ENCODE results near the gene CTAG1A.

Gene CTAG1A

GRCh38 chrX:154592505-154592904, 7.6 kb downstream of the CTAG1A start:
- no peak for FAIRE-seq
- no peak for TF ChIP-seq TAF1 (IDR thresholded peaks at IDR 0.05; ENCODE audit: low read depth, low read length)
- TF ChIP-seq POLR2A (IDR thresholded peaks at IDR 0.05; ENCODE audit: low read depth, low read length) = no peak
- no peak for TF ChIP-seq SPI1 (IDR thresholded peaks at IDR 0.05; ENCODE audit: low read depth, low read length)
- TF ChIP-seq PAX5 (IDR thresholded peaks at IDR 0.05; ENCODE audit: insufficient read depth, low read length, severe bottlenecking) = no peak
- no peak for TF ChIP-seq POU2F2 (IDR thresholded peaks at IDR 0.05; ENCODE audit: low read depth, low read length)
- no peak for TF ChIP-seq POLR2AphosphoS5 (IDR thresholded peaks at IDR 0.05; ENCODE audit: low read depth, low read length)
- no peak for DNase-seq (ENCODE audit: insufficient read length, low spot score)

DNA sequence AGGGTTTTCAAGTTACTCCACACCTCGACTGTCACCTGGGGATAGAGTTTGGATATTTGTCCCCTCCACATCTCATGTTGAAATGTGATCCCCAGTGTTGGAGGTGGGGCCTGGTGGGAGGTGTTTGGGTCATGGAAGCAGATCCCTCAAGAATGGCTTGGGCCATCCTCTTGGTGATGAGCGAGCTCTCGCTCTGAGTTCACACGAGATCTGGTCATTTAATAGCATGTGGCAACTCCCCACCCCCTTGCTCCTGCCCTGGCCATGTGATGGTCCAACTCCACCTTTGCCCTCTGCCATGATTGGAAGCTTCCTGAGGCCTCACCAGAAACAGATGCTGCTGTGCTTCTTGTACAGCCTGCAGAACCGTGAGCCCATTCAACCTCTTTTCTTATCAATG, 8.3 kb downstream of the CTAG1A start:
- no peak for FAIRE-seq
- no peak for TF ChIP-seq POLR2A (IDR thresholded peaks at IDR 0.05; ENCODE audit: low read depth, low read length)
- no peak for TF ChIP-seq POLR2AphosphoS5 (IDR thresholded peaks at IDR 0.05; ENCODE audit: low read depth, low read length)
- no peak for TF ChIP-seq SPI1 (IDR thresholded peaks at IDR 0.05; ENCODE audit: low read depth, low read length)
- no peak for TF ChIP-seq TAF1 (IDR thresholded peaks at IDR 0.05; ENCODE audit: low read depth, low read length)
- no peak for TF ChIP-seq PAX5 (IDR thresholded peaks at IDR 0.05; ENCODE audit: insufficient read depth, low read length, severe bottlenecking)
- no peak for TF ChIP-seq POU2F2 (IDR thresholded peaks at IDR 0.05; ENCODE audit: low read depth, low read length)
- no peak for DNase-seq (ENCODE audit: insufficient read length, low spot score)

- DNase-seq (ENCODE audit: insufficient read length, low spot score) (no peak), FAIRE-seq (no peak)
- TF ChIP-seq POU2F2 (IDR thresholded peaks at IDR 0.05; ENCODE audit: low read depth, low read length) (no peak), PAX5 (IDR thresholded peaks at IDR 0.05; ENCODE audit: insufficient read depth, low read length, severe bottlenecking) (no peak), POLR2AphosphoS5 (IDR thresholded peaks at IDR 0.05; ENCODE audit: low read depth, low read length) (no peak), SPI1 (IDR thresholded peaks at IDR 0.05; ENCODE audit: low read depth, low read length) (no peak), POLR2A (IDR thresholded peaks at IDR 0.05; ENCODE audit: low read depth, low read length) (no peak), TAF1 (IDR thresholded peaks at IDR 0.05; ENCODE audit: low read depth, low read length) (no peak)
Measured at GRCh38 chrX:154594491-154594890, 9.6 kb downstream of the CTAG1A start.

DNA sequence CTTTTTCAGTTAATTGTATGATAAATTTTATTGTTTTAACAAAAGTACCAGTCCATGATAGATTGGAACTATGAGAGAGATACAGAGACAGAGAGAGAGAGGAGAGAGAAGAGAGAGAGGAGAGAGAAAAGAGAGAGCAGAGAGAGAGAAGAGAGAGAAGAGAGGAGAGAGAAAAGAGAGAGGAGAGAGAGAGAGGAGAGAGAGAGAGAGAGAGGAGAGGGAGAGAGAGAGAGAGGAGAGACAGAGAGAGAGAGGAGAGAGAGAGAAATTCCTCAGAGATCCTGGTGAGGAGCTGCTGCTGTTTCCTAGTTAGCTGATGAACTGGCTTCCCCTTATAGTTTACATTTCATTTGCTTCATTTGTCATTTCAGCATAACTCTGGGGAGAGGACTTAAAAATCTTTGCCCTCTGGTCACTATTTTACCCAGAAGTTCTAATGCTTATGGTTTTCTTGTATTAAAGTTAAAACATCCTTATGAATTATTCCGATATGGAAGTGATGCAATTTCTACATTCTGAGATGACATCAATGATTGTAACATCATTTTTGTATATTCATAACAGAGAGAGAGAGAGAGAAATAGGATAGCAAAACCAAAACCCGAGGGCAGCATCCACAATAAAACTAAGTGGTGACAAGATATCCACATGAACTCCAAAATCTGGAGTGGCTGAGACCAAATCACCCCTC, 10.8 kb downstream of the CTAG1A start:
- FAIRE-seq (no peak), DNase-seq (ENCODE audit: insufficient read length, low spot score) (no peak)
- TF ChIP-seq POU2F2 (IDR thresholded peaks at IDR 0.05; ENCODE audit: low read depth, low read length) (no peak), POLR2A (IDR thresholded peaks at IDR 0.05; ENCODE audit: low read depth, low read length) (no peak), POLR2AphosphoS5 (IDR thresholded peaks at IDR 0.05; ENCODE audit: low read depth, low read length) (no peak), PAX5 (IDR thresholded peaks at IDR 0.05; ENCODE audit: insufficient read depth, low read length, severe bottlenecking) (no peak), TAF1 (IDR thresholded peaks at IDR 0.05; ENCODE audit: low read depth, low read length) (no peak), SPI1 (IDR thresholded peaks at IDR 0.05; ENCODE audit: low read depth, low read length) (no peak)

GRCh38 chrX:154596290-154596929, 11.5 kb downstream of the CTAG1A start:
- no peak for DNase-seq (ENCODE audit: insufficient read length, low spot score)
- FAIRE-seq = no peak
- TF ChIP-seq POLR2AphosphoS5 (IDR thresholded peaks at IDR 0.05; ENCODE audit: low read depth, low read length) = no peak
- TF ChIP-seq PAX5 (IDR thresholded peaks at IDR 0.05; ENCODE audit: insufficient read depth, low read length, severe bottlenecking) = no peak
- TF ChIP-seq SPI1 (IDR thresholded peaks at IDR 0.05; ENCODE audit: low read depth, low read length) = no peak
- no peak for TF ChIP-seq TAF1 (IDR thresholded peaks at IDR 0.05; ENCODE audit: low read depth, low read length)
- no peak for TF ChIP-seq POU2F2 (IDR thresholded peaks at IDR 0.05; ENCODE audit: low read depth, low read length)
- no peak for TF ChIP-seq POLR2A (IDR thresholded peaks at IDR 0.05; ENCODE audit: low read depth, low read length)

DNA sequence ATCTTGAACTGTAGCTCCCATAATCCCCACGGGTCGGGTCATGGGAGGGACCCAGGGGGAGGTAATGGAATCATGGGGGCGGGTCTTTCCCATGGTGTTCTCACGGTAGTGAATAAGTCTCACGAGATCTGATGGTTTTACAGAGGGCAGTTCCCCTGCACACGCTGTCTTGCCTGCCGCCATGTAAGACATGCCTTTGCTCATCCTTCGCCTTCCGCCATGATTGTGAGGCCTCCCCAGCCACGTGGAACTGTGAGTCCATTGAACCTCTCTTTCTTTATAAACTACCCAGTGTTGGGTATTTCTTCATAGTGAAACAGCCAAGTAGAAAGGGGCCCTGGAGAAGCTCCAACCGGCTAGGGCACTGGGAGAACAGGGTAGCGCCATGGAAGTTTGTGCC, 12.3 kb downstream of the CTAG1A start:
- no peak for FAIRE-seq
- no peak for DNase-seq (ENCODE audit: insufficient read length, low spot score)
- TF ChIP-seq PAX5 (IDR thresholded peaks at IDR 0.05; ENCODE audit: insufficient read depth, low read length, severe bottlenecking) = no peak
- no peak for TF ChIP-seq SPI1 (IDR thresholded peaks at IDR 0.05; ENCODE audit: low read depth, low read length)
- no peak for TF ChIP-seq POU2F2 (IDR thresholded peaks at IDR 0.05; ENCODE audit: low read depth, low read length)
- no peak for TF ChIP-seq POLR2AphosphoS5 (IDR thresholded peaks at IDR 0.05; ENCODE audit: low read depth, low read length)
- TF ChIP-seq POLR2A (IDR thresholded peaks at IDR 0.05; ENCODE audit: low read depth, low read length) = no peak
- TF ChIP-seq TAF1 (IDR thresholded peaks at IDR 0.05; ENCODE audit: low read depth, low read length) = no peak

DNA sequence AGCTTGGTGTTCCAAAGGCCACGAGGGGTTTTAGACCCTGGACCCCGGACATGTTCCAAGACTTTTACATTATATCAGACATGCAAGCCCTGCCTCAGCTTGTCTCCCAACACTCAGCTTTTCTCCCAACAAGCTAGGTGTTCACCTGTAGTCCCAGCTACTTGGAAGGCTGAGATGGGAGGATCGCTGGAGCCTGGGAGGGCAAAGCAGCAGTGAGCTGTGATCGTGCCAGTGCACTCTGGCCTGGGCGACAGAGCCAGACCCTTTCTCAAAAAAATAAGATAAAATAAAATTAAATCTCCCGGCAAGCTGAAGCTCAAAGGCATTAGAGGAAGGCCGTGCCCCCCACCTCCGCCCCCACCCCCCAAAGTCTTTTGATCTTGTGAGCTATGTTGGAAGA, 13.7 kb downstream of the CTAG1A start:
- no peak for TF ChIP-seq SPI1 (IDR thresholded peaks at IDR 0.05; ENCODE audit: low read depth, low read length)
- no peak for TF ChIP-seq PAX5 (IDR thresholded peaks at IDR 0.05; ENCODE audit: insufficient read depth, low read length, severe bottlenecking)
- no peak for TF ChIP-seq POU2F2 (IDR thresholded peaks at IDR 0.05; ENCODE audit: low read depth, low read length)
- no peak for TF ChIP-seq TAF1 (IDR thresholded peaks at IDR 0.05; ENCODE audit: low read depth, low read length)
- TF ChIP-seq POLR2A (IDR thresholded peaks at IDR 0.05; ENCODE audit: low read depth, low read length) = no peak
- FAIRE-seq = no peak

DNA sequence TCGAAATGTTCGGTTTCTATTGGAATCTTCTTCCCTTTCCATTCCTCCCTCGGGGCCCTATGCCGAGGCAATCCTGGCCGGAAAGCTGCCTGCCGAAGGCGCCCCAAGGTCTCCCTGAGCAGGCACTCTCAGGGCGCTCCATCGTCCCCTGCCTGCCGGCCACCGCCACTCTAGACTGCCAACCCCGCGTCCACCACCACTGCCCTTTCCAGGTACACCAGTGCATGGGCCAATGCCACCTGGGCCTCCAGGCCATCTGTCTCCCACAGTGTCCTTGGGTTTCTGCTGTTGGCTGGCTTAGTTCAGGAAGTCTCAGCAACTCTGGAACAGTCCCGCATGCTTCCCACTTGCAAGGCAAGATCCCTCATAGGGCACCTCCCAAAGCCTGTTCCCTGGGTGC, 14.6 kb downstream of the CTAG1A start:
- TF ChIP-seq POLR2AphosphoS5 (IDR thresholded peaks at IDR 0.05; ENCODE audit: low read depth, low read length) (no peak), PAX5 (IDR thresholded peaks at IDR 0.05; ENCODE audit: insufficient read depth, low read length, severe bottlenecking) (no peak), SPI1 (IDR thresholded peaks at IDR 0.05; ENCODE audit: low read depth, low read length) (no peak), POLR2A (IDR thresholded peaks at IDR 0.05; ENCODE audit: low read depth, low read length) (no peak), TAF1 (IDR thresholded peaks at IDR 0.05; ENCODE audit: low read depth, low read length) (no peak), POU2F2 (IDR thresholded peaks at IDR 0.05; ENCODE audit: low read depth, low read length) (no peak)
- DNase-seq (ENCODE audit: insufficient read length, low spot score) (no peak), FAIRE-seq (no peak)

More for the DNA sequence above, 13.7 kb downstream of the CTAG1A start:
- no peak for DNase-seq (ENCODE audit: insufficient read length, low spot score)

DNA sequence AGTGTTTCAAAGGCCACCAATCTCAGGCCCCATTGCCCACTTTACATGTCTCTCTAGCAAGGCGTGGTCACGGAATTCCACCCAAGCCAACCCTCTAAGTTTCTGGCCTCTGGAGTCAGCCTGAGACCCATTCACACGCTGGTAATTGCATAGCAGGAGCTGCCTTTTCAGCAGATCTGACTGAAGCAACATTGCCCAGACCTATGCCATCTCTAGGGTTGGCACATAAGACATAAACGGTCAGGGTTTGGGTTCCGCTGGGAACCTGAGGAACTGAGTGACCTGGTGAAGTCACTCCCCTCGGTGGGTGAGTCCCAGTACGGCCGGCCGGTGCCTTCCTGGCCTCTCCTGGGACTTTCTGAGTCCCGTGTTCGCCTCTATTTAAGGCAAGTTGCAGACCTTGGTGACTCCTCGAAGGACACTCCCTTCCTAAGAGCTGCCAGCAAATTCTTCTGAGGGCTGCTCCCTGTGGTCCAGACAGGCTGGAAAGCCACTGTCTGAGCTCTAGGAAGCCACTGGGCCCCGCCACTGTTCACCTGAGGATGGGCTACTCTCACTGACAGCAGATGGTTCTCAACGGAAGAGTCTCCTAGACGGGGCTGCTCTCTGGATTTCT, 15.9 kb downstream of the CTAG1A start:
- no peak for TF ChIP-seq POU2F2 (IDR thresholded peaks at IDR 0.05; ENCODE audit: low read depth, low read length)
- no peak for TF ChIP-seq POLR2AphosphoS5 (IDR thresholded peaks at IDR 0.05; ENCODE audit: low read depth, low read length)
- no peak for TF ChIP-seq TAF1 (IDR thresholded peaks at IDR 0.05; ENCODE audit: low read depth, low read length)
- no peak for TF ChIP-seq SPI1 (IDR thresholded peaks at IDR 0.05; ENCODE audit: low read depth, low read length)
- TF ChIP-seq PAX5 (IDR thresholded peaks at IDR 0.05; ENCODE audit: insufficient read depth, low read length, severe bottlenecking) = no peak
- no peak for TF ChIP-seq POLR2A (IDR thresholded peaks at IDR 0.05; ENCODE audit: low read depth, low read length)
- no peak for FAIRE-seq
- no peak for DNase-seq (ENCODE audit: insufficient read length, low spot score)

Data from GM12891 (cell line).